HG02970 (cell line): ENCODE results near the gene RXRA.

Experiments
- ATAC-seq: cut with Tn5 transposase; IDR thresholded peaks from one replicate; pipeline ENCODE4 v1.9.1; 2021; ENCODE audit warnings: mild to moderate bottlenecking, moderate library complexity, moderate number of reproducible peaks; ENCODE audit not compliant: unreplicated experiment, low FRiP score

The RXRA gene

GRCh38 chr9:134456756-134457305 is 130.6 kb downstream of the RXRA start:
- no peak for ATAC-seq

GRCh38 chr9:134457321-134458206 is 131.3 kb downstream of the RXRA start:
- ATAC-seq, result no peak

- no peak for ATAC-seq
These were observed 132.2 kb downstream of the RXRA start for GRCh38 chr9:134458207-134459108.

- ATAC-seq, result no peak
These were observed 132.9 kb downstream of the RXRA start for GRCh38 chr9:134459164-134459563.

- no peak for ATAC-seq
These were observed 133.3 kb downstream of the RXRA start for GRCh38 chr9:134459573-134459972.

GRCh38 chr9:134460206-134460605 is 134.0 kb downstream of the RXRA start:
- no peak for ATAC-seq

GRCh38 chr9:134460896-134461295 is 134.6 kb downstream of the RXRA start:
- ATAC-seq, result no peak

GRCh38 chr9:134461426-134461982 is 135.2 kb downstream of the RXRA start:
- no peak for ATAC-seq

- no peak for ATAC-seq
These were observed 136.1 kb downstream of the RXRA start for GRCh38 chr9:134462318-134462717.

GRCh38 chr9:134463280-134463679 is 137.0 kb downstream of the RXRA start:
- no peak for ATAC-seq

GRCh38 chr9:134466869-134467616 is 140.8 kb downstream of the RXRA start:
- no peak for ATAC-seq

- ATAC-seq, result no peak
These were observed 142.1 kb downstream of the RXRA start for GRCh38 chr9:134468358-134468757.

- no peak for ATAC-seq
These were observed 143.0 kb downstream of the RXRA start for GRCh38 chr9:134469041-134469875.

GRCh38 chr9:134472256-134472655 is 146.0 kb downstream of the RXRA start:
- ATAC-seq, result no peak

- no peak for ATAC-seq
These were observed 147.1 kb downstream of the RXRA start for GRCh38 chr9:134473141-134474054.

- ATAC-seq, result no peak
These were observed 147.8 kb downstream of the RXRA start for GRCh38 chr9:134474055-134474370.

- no peak for ATAC-seq
These were observed 148.9 kb downstream of the RXRA start for GRCh38 chr9:134475011-134475790.
